HG03469 (cell line): ENCODE data around the gene PRR23E.

Experiments
- ATAC-seq: cut with Tn5 transposase; IDR thresholded peaks from one replicate; pipeline ENCODE4 v1.9.1; 2021; ENCODE audit warnings: mild to moderate bottlenecking, moderate library complexity, moderate number of reproducible peaks; ENCODE audit not compliant: unreplicated experiment

The PRR23E gene

GRCh38 chr3:127222163-127222562, 29.2 kb downstream of the PRR23E start:
- no peak for ATAC-seq

DNA sequence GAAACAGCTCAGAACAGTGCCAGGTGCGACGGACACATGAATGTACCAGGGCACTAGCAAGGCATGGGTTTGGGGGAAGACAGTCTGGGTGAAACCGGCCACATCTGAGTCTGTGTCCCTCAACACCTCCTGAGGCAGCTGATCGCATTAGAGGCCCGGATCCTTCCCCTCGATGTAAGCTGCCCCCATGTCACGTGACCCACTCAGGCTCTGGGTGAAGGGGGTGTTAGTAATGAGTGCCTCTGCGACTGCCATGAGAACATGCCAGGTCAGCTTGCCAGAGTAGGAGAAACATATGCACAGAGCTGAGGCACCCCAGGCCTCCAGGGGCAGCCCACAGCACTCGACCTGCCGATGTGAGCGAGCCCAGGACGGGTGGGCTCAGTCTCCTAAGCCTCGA, 29.7 kb downstream of the PRR23E start:
- ATAC-seq: no peak

- ATAC-seq: no peak
These were observed 31.2 kb downstream of the PRR23E start for GRCh38 chr3:127224118-127224517.

GRCh38 chr3:127226457-127226856, 33.5 kb downstream of the PRR23E start:
- no peak for ATAC-seq

DNA sequence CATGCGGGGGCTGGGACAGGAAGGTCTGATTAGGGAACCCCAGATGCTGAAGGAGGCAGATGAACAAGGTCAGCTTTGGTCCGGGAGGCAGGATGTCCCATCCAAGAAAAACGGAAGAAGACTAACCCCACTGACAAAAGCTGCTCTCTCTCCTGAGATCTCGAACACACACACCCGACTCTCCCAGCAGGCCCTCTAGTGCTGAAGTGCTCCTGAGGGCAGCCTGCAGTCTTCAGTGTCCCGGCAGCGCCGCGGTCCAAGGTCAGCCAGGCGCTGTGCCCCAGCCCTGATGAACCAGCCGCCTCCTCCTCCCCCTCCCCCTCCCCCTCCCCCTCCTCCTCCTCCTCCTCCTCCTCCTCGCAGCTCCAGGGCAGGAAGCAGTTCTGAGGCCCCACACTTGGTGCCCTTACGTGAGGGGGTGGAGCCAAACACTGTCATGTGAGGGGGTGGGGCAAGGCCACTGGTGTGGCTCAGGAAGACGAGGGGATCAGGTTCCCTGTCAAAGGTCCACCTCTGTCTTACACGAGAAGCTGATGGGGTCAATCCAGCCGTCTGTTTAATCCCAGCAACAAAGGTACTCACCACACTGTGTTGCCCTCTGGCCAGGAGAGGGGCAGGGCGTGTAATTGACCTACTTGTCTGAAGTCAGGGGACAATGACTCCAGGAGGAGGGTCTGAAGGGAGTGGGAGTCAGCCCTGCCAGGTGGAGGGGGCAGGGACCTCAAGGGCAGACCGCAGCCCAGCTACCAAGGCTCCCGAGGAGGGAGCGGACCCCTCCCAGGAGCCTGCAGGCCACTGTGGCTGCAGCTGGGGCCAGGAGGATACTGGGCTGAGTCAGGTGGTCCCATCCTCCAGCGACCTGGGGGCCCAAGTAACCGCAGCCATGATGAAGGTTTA, 34.3 kb downstream of the PRR23E start:
- no peak for ATAC-seq

DNA sequence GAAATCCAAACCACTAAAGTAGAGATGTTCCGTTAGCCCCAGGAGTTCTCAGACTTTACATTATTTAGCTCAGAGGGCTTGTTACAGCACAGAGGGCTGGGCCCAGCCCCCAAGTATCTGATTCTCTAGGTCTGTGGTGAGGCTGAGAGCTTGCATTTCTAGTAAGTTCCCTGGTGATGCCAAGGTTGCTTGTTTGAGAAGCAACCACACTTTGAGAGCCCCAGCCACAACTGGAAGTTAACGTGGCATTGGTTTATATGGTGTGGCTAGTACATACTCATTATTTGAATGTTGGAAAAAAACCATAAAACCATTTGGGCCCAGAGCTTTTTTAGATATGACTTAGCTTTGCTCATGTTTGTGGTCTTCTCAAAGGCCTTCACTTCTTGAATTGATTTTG, 35.9 kb downstream of the PRR23E start:
- ATAC-seq: no peak

DNA sequence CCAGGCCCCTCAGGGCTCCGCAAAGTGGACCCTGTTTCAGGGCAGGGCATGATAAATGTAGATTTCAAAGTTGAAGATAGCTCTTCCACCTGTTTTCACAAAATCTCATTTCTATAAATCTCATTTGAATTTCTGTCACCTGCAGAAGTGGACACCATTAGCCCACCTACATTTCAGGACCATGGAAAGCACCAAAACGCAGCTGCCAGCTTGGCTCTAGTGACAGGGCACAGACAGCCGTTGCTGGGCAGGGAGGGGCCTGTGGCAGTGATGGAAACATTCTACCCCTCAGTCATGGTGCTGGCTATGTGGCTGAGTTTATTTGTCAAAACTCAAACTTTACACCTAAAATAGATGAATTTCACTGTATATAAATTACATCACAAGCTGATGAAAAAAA, 40.4 kb downstream of the PRR23E start:
- no peak for ATAC-seq

- no peak for ATAC-seq
These were observed 41.8 kb downstream of the PRR23E start for GRCh38 chr3:127234778-127235177.

GRCh38 chr3:127235706-127236105, 42.8 kb downstream of the PRR23E start:
- ATAC-seq: no peak

DNA sequence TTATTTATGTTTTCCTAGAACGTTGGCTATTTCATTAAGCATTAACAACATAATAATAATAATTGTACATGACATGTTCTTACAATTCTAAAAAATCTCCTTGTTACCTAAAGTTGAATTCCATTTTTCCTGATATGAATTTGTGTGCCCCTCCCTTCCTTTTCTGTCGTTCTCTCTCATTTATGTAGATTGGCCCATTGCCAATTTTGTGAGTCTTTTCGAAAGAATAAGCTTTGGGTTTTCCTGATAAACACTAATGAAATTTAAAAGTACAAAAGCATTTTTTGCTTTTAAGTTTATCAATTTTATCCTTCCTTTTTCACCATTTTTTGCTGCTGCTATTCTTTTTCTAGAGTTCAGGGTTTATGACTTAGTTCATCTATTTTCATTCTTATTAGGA, 44.9 kb downstream of the PRR23E start:
- no peak for ATAC-seq

GRCh38 chr3:127238602-127239001, 45.7 kb downstream of the PRR23E start:
- ATAC-seq: no peak

DNA sequence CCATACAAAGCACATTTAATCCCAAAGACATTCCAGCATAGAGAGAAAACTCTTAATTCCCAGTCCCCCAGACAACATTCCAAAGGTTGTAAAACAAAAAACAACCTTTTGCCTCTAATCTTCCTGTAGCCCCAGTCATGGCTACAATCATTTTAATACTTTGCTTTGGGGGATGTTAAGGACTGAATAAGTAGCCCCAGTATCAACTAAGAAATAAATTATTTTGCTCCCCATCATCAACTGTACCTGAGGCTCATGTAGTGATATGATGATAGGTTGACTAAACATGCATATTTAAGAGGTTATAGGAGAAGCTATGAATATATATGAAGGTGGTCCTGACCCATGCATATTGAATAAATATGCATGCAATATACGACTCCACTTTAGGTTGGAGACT, 54.4 kb downstream of the PRR23E start:
- no peak for ATAC-seq
